Stomach (tissue), 4 donors: ENCODE measurements around the gene EIF4EBP2.

ENCODE experiments used
- EP300 ChIP-seq: sonication (generic); formaldehyde crosslinking; IDR thresholded peaks from one replicate; pipeline ENCODE4 v1.6.1; 2017; ENCODE audit warnings: antibody characterized with exemption
- TF ChIP-seq, protein P1 (sequence below), 7 experiments: fragments of 450-650 bp in 4 of 7; fragments of 200-600 bp in 3 of 7; sonication (generic) in 3 of 7; IDR thresholded peaks; one replicate each; pipeline ENCODE4 v1.5.1; 2016 to 2019; ENCODE audit warnings: antibody characterized with exemption in 7 of 7, control low read depth in 2 of 7, mild to moderate bottlenecking in 1 of 7

DNA sequence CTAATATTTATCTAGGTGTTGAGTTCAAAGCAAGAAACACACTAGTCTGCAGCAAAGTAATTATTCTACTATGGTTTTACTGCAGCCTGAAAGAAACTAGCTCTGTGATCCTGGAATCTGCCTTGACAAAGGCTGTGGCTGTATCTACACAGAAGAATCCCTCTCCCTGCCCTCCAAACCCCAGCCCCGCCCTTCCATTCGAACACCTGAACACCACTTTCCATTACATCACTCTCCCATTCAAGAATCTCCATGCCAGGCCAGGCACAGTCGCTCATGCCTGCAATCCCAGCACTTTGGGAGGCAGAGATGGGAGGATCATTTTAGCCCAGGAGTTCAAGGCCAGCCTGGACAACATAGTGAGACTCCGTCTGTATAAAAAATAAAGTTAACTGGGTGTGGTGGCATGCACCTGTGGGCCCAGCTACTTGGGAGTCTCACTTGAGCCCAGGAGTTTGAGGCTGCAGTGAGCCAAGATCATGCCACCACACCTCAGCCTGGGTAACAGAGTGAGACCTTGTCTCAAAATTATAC is 44.9 kb upstream of the EIF4EBP2 start:
- TF ChIP-seq, protein P1, sequence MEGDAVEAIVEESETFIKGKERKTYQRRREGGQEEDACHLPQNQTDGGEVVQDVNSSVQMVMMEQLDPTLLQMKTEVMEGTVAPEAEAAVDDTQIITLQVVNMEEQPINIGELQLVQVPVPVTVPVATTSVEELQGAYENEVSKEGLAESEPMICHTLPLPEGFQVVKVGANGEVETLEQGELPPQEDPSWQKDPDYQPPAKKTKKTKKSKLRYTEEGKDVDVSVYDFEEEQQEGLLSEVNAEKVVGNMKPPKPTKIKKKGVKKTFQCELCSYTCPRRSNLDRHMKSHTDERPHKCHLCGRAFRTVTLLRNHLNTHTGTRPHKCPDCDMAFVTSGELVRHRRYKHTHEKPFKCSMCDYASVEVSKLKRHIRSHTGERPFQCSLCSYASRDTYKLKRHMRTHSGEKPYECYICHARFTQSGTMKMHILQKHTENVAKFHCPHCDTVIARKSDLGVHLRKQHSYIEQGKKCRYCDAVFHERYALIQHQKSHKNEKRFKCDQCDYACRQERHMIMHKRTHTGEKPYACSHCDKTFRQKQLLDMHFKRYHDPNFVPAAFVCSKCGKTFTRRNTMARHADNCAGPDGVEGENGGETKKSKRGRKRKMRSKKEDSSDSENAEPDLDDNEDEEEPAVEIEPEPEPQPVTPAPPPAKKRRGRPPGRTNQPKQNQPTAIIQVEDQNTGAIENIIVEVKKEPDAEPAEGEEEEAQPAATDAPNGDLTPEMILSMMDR (IDR thresholded peaks at IDR 0.05) = no peak
- no peak for TF ChIP-seq EP300
